ENCODE data around the gene ESR2. TPM values are rescaled to one million over a fixed set of nuclear protein-coding genes. Genes with fewer than 3 reads are reported as not detected.

The ESR2 gene
- total and polyA plus RNA-seq, 2 donors (not counting 3 experiments of a cell fraction or from before 2014, with no cell fraction given), result 0.10 to 0.58 TPM

GRCh38 chr14:64203366-64204006, 90.7 kb downstream of the ESR2 start:
- no peaks in the 10 kb centered on the region for H4K20me1 ChIP-seq (replicated peaks; ENCODE audit: control insufficient read depth, extremely low read depth, insufficient read depth, low read length)
- FAIRE-seq, result no peak
- H3K9me1 ChIP-seq (replicated peaks; ENCODE audit: control insufficient read depth, extremely low read depth, insufficient read depth, low read length), result no peaks in the 10 kb centered on the region
- H3K36me3 ChIP-seq (ENCODE audit: control insufficient read depth in 2 of 2, extremely low read depth in 1 of 2, insufficient read depth in 2 of 2, low read length in 2 of 2), result no peaks in the 10 kb centered on the region
- H3K27me3 ChIP-seq (ENCODE audit: control insufficient read depth in 2 of 2, insufficient read depth in 2 of 2, low read length in 2 of 2), result no peaks in the 10 kb centered on the region
- no peaks in the 10 kb centered on the region for H3K79me2 ChIP-seq (ENCODE audit: control insufficient read depth, insufficient read depth, low read length)
- BruUV-seq (replicated peaks), result no TSS peak
- no peaks in the 10 kb centered on the region for H3K4me1 ChIP-seq (ENCODE audit: control insufficient read depth, extremely low read depth, insufficient read depth, low read length)
- no peaks in the 10 kb centered on the region for H3K9me3 ChIP-seq (replicated peaks; ENCODE audit: control insufficient read depth, insufficient read depth, low read length)
- H3K9ac ChIP-seq (replicated peaks; ENCODE audit: extremely low read depth, insufficient read depth, low read length), result no peak overlapping the region
- no peak overlapping the region for H2AFZ ChIP-seq (ENCODE audit: low read depth, low read length)
- no peak for DNase-seq (ENCODE audit: low read depth, low spot score)
- no peak overlapping the region for H3K4me3 ChIP-seq (replicated peaks in 1 of 3; ENCODE audit: insufficient read depth in 1 of 3, low read depth in 1 of 3, low read length in 3 of 3)
- POLR2A ChIA-PET, result no interaction called here
- dilution Hi-C loops (cut with MboI; ENCODE audit: extremely low pct_ligation_motif_present, low sequenced_read_pairs), result no loop called here
- CTCF ChIA-PET, result no interaction called here
- intact Hi-C loops (cut with micrococcal nuclease), result no loop called here
- H3K4me2 ChIP-seq (ENCODE audit: insufficient read depth, low read length), result no peak overlapping the region
- TF ChIP-seq JUN (IDR thresholded peaks at IDR 0.05; ENCODE audit: borderline replicate concordance, insufficient read depth, insufficient read length, low read depth), result no peak
- TF ChIP-seq EZH2 (IDR thresholded peaks at IDR 0.05; ENCODE audit: borderline replicate concordance, low read depth, low read length, severe bottlenecking), result no peak
- no peak for TF ChIP-seq GATA2 (IDR thresholded peaks at IDR 0.05; ENCODE audit: insufficient read depth, insufficient read length, low read depth, low read length)
- no peak for TF ChIP-seq POLR2A (IDR thresholded peaks at IDR 0.05; ENCODE audit: low read depth, low read length)
- no peak for TF ChIP-seq POLR2AphosphoS5 (IDR thresholded peaks at IDR 0.05; ENCODE audit: insufficient read depth, low read depth, low read length)
- no peak for TF ChIP-seq CTCF (IDR thresholded peaks at IDR 0.05; ENCODE audit: extremely low read depth in 1 of 2, insufficient read depth in 1 of 2, low read depth in 1 of 2, low read length in 2 of 2)
- TF ChIP-seq MYC (IDR thresholded peaks at IDR 0.05; ENCODE audit: low read depth, low read length), result no peak
- TF ChIP-seq FOS (IDR thresholded peaks at IDR 0.05; ENCODE audit: borderline replicate concordance, insufficient read depth, low read length), result no peak
- H3K27ac ChIP-seq (ENCODE audit: insufficient read depth, low read depth, low read length), result no peak overlapping the region
